Adipose tissue (tissue), 3 donors: Measurements from ENCODE around the gene AKAP8L. TPM values are rescaled to one million over a fixed set of nuclear protein-coding genes. Genes with fewer than 3 reads are reported as not detected.
"Not testable (repeated sequence)": the region's sequence is repeated elsewhere in the genome, so short reads cannot be mapped to it uniquely, and the experiment has no call there.

Source experiments
- H3K27ac ChIP-seq: one replicate; pipeline ENCODE4 v1.5.1; 2013; ENCODE audit warnings: low read depth, low read length
- WGBS, 3 donors: extraction: QIAGEN DNeasy Blood & Tissue Kit; methylation state at CpG; one replicate each; pipeline ENCODE4 v1.1.7; 2013; 5-methylcytosine and 5-hydroxymethylcytosine counted together
- polyA plus RNA-seq, 3 donors: library from polyadenylated mRNA; stranded (reverse); fragments of 200-250 nt; gene quantifications; one replicate each; pipeline ENCODE4 v1.2.3, GENCODE V29; 2013
- donor health status: healthy with polysubstance abuse.
- donor health status: Bipolar disorder and iron deficiency.
- donor health status: healthy.

Gene AKAP8L
- polyA plus RNA-seq, 3 donors, result 40.5 to 79.6 (median 49.9) TPM

DNA sequence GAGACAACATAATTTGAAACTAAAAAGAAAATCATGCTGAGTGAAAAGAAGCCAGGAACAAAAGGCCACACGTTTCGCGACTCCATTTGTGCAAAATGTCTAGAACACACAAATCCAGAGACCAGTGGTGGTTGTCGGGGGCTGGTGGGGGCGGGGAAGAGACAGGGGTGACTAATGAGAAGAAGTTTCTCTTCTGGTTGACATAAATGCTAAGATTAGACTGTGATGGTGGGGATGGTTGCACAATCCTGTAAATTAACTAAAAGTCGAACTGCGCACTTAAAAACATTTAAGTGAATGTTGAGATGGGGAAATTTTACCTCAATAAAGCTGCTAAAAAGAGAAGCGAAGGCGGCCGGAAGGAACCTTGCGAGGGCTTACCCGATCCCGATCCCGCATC, 46.3 kb downstream of the AKAP8L start:
- no peak overlapping the region for H3K27ac ChIP-seq
- 92 to 94% (median 93%) methylated on average over 14 of the region's 14 CpGs for WGBS, 3 donors

DNA sequence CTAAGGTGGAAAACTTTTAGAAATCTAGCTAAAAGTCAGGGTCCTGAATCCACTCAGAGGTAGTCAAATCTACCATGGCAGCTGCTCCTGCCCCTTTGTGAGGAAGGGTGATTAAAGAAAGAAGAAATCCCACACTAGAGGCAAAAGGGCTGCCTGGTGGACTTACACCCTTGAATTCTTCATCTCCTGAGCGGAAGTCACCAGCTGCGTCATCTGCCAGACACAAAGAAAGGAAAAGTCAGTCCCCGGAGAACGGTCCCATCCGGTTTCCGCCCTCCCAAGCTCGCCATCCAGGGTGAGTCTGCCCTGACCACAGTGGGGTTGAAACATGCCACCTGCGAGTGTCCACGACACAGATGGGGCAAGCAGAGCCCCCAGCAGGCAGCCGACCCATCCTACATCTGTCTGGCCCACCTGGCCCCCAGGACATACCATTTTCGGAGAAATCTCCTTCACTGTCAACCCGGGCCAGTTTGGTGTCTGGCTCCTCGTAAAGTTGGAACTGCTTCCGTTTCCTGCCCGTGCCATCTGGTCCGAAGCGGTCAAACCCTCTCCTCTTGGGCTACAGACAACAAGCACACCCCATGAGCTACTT, 46.9 kb downstream of the AKAP8L start:
- no peak overlapping the region for H3K27ac ChIP-seq

DNA sequence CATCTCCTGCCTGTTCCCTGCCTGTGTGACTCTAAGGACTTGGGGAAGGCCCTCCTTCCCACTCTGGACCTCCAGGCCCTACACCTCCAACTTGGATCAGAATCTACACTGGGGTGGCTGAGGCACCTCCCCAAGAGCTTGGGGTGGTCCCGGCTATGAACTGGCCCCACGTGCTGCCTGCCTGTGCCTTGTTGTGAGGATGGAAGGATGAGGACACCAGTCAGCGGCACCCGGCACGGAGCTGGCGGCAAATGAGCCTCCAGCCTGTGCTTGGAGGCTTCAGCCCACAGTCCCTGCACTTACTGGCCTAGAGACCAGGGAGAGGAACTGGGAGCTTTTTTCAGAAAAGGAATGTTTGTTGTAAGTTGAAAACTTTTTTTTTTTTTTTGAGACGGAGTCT, 47.7 kb downstream of the AKAP8L start:
- 94 to 98% (median 98%) methylated on average over 6 to 7 of the region's 7 CpGs for WGBS, 3 donors

More for the DNA sequence above, 46.9 kb downstream of the AKAP8L start:
- 79 to 94% (median 84%) methylated on average over 17 of the region's 17 CpGs for WGBS, 3 donors

DNA sequence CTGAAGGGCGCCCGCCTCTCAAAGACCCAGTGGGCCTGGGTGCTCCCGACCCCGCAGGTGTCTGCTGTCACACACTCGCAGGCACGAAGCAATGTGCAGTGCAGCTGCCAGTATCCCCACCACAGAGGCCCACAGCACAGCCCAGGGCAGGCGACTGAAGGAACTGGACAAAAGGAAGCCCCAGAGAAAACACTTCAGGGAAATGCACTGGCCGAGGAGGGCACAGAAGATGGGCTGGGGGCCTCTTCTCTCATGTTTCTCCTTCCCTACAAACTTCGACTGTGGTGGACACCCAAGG, 49.2 kb downstream of the AKAP8L start:
- H3K27ac ChIP-seq, result no peak overlapping the region
- WGBS, 3 donors, result 94 to 96% (median 95%) methylated on average over 9 of the region's 9 CpGs

More for the DNA sequence above, 47.7 kb downstream of the AKAP8L start:
- H3K27ac ChIP-seq, result no peak overlapping the region

DNA sequence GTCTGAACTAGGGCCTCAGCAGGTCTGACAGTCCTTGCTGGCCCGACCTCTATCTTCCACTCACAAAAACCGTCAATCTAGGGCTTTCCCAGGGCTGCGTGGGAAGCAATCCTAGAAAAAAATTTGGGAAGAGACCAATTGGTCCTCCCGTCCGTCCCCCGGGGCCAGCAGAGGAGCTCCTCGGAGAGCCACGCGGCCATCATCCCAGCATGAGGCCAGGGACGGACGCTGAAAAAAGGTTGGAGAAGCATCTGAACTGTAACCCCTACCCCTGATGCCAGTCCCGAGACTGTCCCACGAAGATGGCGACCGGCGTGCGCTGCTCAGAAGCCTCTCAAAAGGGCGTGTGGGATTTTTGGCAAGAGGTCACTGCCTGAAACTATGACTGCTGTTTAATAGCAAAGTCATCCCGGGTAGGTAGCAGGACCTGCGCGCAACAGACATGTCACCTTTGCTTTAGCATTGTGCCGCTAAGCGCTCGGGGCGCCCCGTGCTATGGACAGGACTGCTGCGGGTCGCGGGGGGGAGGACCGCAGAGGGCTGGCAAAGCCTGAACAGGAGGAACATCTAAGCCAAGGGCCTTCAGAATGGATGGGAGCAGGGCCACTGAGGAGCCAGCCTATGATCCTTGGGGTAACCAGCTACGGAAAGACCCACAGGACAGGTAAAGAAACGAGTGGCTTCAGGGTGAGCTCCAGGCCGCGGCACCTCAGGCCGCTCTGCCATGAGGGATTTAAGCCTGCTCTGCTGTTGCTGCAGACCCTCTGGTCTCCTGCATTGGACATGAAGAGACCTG, 49.8 kb downstream of the AKAP8L start:
- 87 to 94% (median 91%) methylated on average over 35 of the region's 35 CpGs for WGBS, 3 donors
- H3K27ac ChIP-seq, result no peak overlapping the region

DNA sequence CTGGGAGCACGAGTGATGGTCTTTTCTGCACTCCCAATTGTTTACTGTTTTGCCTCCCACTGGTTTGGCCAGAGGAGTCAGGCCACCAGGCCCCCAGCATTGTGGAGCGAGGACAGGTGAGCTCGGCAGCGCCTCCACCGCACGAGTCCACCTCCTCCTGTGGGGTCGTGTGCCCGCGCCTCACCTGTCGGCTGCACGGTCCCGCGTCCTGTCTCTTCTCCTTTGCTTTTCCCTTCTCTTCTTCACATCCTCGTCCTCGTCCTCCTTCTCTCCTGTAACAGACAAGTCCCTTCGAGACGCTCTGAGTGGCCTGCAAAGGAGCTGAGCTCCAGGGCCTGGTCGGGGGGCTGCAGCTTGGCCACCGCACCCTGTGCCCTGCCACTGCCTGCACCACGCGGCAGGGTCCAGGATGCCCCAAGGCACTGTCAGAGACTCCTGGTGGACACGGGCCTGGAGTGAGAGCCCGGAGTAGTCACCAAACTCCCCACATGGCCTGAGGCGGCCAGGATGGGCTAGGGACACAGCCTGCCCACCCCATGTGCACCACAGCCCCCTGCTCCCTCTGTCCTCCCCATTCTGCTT, 50.6 kb downstream of the AKAP8L start:
- 94 to 95% (median 95%) methylated on average over 22 to 24 of the region's 24 CpGs for WGBS, 3 donors
- no peak overlapping the region for H3K27ac ChIP-seq

DNA sequence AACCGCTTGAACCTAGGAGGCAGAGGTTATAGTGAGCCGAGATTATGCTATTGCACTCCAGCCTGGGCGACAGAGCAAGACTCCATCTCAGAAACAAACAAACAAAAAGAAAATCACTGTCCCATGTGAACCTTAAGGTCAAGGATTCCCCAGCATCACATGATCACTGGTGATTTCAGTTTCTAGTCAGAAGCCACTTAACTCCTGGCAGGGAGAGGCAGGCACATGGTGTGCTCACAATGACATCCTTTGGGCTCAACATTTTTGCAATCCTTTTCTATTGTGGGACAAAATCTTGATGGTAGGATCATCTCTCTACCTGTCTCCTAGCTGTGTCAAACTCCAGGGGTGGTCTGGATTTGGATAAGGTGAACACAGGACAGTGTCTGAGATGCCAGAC, 51.3 kb downstream of the AKAP8L start:
- no peak overlapping the region for H3K27ac ChIP-seq
- 81 to 94% (median 89%) methylated on average over 3 of the region's 3 CpGs for WGBS, 3 donors

DNA sequence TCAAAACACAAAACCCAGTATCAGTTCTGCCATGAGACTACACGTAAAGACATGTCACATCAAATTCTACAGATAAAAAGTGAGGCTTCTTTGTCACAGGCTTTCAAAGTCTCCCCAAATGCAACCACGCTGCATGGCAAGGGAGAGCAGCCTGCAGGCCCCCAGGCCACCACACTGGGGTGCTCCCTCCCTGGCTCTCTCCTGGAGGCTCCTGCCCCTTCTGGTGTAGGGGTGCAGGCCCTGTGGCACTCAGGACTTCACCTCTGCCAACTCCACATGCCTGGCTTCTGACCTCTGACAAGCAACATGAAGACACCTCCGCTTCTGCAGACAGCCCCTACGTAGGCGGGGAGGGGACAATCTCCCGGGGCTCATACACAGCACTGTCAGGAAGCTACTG, 53.5 kb downstream of the AKAP8L start:
- WGBS, 3 donors, result 94 to 96% (median 95%) methylated on average over 6 of the region's 6 CpGs
- H3K27ac ChIP-seq, result no peak overlapping the region

DNA sequence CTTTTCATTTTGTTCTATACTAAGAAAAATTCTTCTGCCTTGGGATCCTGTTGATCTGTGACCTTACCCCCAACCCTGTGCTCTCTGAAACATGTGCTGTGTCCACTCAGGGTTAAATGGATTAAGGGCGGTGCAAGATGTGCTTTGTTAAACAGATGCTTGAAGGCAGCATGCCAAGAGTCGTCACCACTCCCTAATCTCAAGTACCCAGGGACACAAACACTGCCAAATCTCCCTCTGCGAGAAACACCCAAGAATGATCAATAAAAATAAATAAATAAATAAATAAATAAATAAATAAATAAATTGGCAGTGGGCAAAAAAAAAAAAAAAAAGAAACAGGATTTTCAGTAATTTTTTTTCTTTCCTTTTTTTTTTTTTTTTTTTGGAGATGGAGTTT, 55.0 kb downstream of the AKAP8L start:
- WGBS, 3 donors, result 36 to 64% (median 58%) methylated on average over 3 of the region's 3 CpGs
- not testable (repeated sequence) for H3K27ac ChIP-seq

DNA sequence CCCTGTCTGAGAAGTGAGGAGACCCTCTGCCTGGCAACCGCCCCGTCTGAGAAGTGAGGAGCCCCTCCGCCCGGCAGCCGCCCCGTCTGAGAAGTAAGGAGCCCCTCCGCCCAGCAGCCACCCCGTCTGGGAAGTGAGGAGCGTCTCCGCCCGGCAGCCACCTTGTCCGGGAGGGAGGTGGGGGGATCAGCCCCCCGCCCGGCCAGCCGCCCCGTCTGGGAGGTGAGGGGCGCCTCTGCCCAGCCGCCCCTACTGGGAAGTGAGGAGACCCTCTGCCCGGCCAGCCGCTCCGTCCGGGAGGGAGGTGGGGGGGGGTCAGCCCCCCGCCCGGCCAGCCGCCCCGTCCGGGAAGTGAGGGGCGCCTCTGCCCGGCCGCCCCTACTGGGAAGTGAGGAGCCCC, 55.7 kb downstream of the AKAP8L start:
- not testable (repeated sequence) for H3K27ac ChIP-seq
- WGBS, 3 donors, result 95 to 97% (median 96%) methylated on average over 4 to 27 of the region's 30 CpGs

DNA sequence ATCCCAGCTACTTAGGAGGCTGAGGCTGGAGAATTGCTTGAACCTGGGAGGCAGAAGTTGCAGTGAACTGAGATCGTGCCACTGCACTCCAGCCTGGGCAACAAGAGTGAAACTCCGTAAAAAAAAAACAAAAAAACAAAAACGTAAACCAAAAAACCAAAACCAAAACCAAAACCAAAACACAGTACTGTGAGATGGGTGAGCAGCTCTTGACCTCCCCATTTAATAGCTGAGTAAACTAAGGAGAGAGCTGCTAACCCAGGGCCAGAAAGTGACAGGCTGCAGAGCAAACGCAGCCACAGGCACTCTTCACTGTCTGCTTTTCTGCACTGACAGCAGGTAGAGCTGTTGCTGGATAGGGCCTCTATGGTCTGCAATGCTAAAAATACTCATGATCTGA, 58.8 kb downstream of the AKAP8L start:
- 79 to 86% (median 81%) methylated on average over 4 of the region's 4 CpGs for WGBS, 3 donors

DNA sequence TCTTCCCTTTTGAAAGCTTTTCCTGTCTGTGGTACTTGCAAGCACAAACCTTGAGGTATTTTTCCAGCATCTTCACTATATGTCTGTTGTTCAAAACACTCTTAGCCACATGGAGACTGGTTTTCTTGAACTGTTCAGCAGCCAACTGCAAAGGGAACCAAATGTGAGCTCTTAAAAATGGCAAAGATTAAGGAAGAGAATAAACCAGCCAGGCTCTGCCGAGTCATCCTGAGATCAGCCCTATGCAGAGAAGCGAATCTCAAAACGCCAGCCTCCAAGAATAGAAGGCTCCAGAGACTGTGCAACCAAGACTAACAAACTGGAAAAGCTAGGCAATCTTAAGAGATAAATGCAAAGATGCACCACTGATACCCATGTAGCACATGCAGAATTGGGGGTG, 59.9 kb downstream of the AKAP8L start:
- H3K27ac ChIP-seq, result no peak overlapping the region
- WGBS, 3 donors, result 72 to 89% (median 78%) methylated on average over 3 of the region's 3 CpGs

More for the DNA sequence above, 58.8 kb downstream of the AKAP8L start:
- not testable (repeated sequence) for H3K27ac ChIP-seq

DNA sequence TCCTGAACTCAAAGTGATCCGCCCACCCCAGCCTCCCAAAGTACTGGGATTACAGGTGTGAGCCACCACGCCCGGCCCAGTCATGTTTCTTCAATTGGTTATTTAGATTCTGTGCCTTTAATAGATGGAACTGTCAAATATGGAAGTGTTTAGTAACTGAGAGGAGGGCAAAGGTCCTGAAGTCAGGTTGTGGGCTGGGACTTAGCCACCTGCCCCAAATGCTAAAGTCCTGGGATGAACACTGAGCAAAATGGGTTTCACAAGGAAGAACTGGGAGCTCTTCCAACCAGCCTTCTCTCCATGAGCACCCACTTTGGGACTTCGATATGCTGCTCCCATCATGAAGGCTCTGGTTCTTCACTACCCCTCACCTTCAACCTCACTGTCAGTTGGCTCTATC, 60.9 kb downstream of the AKAP8L start:
- WGBS, 3 donors, result 97 to 98% (median 98%) methylated on average over 4 of the region's 4 CpGs

DNA sequence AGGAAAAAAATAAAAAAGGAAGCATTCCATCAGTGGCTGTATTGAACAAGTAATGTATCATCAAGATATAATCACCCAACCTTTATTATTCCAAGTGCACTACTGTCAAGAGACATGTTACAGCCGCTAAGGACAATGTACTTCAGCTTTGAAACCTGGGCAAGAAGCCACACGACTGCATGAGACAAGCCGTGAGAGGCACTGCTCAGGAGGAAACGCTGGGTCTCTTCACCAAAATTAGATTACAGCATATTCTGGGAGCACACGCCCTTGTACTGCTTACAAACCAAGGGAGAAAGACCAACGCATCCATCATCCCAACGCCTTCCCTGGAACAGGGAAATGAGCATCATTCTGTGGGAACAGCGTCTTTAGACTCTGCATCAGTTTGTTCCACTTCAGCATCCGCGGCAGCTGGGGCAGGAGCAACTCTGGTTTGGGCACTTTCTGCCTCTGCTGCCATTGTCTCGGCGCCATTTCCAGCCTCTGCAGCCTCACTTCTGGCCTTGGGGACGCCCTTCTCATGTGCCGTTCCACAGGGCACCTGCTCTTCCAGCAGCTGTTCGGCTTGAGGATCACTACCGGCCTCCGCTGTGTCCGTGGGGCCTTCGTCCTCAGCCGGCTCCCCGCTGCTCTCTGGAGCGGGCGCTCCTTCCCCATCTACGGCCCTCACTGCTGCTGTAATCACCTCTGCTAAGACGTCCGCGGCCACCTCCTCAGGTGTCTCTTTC, 64.1 kb downstream of the AKAP8L start:
- no peak overlapping the region for H3K27ac ChIP-seq
- 85 to 86% (median 86%) methylated on average over 27 of the region's 27 CpGs for WGBS, 3 donors

More for the DNA sequence above, 60.9 kb downstream of the AKAP8L start:
- no peak overlapping the region for H3K27ac ChIP-seq

DNA sequence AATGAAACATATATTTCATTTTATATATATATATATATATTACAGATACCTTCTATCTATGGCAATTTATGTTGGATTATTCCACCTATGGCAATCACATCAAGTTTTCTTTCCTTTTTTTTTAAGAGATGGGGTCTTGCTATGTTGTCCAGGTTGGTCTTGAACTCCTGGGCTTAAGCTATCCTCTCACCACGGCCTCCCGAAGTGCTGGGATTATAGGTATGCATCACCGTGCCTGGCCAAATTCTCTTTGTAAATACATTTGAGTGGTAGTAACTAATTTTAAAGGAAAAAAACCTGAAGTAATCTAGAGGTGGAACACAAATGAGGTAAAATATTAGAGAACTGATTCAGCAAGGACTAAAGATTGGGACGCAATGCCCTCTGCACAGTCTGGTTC, 64.9 kb downstream of the AKAP8L start:
- no peak overlapping the region for H3K27ac ChIP-seq
- 49 to 84% (median 81%) methylated on average over 4 of the region's 4 CpGs for WGBS, 3 donors

DNA sequence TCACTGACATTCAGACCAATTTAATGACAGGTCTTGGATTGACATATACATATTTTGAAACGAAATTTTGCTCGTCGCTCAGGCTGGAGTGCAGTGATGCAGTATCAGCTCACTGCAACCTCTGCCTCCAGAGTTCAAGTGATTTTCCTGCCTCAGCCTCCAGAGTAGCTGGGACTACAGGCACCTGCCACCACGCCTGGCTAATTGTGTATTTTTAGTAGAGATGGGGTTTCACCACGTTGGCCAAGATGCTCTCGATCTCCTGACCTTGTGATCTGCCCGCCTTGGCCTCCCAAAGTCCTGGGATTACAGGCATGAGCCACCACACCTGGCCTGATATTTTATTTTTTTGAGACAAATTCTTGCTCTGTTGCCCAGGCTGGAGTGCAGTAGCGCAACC, 66.3 kb downstream of the AKAP8L start:
- WGBS, 3 donors, result 90 to 93% (median 92%) methylated on average over 8 of the region's 8 CpGs
- not testable (repeated sequence) for H3K27ac ChIP-seq

DNA sequence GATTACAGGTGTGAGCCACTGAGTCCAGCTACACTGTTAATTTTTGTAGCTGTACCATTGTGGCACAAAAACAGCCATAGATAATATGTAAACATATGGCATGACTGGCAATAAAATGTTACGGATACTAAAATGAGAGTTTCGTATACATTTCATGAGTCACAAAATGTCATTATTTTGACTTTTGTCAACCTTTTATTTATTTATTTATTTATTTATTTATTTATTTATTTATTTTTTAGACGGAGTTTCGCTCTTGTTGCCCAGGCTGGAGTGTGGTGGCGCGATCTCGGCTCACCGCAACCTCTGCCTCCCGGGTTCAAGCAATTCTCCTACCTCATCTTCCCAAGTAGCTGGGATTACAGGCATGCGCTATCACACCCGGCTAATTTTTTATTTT, 77.5 kb downstream of the AKAP8L start:
- not testable (repeated sequence) for H3K27ac ChIP-seq
- WGBS, 3 donors, result 96 to 98% (median 97%) methylated on average over 11 of the region's 11 CpGs

DNA sequence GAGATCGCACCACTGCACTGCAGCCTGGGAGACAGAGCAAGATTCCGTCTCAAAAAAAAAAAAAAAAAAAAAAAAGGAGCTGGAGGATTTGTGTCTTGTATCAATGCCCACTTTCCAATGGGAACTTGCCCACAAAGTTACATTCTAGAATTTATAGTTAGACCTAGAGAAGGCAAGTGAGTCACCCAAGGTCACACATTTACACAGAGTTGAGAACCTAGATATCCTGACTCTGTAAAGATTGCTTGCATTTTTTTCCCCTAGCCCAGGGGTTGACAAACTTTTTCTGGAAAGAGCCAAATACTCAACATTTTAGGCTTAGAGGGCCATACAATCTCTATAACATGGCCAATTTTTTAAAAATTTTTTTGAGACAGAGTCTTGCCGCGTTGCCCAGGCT, 78.7 kb downstream of the AKAP8L start:
- H3K27ac ChIP-seq, result no peak overlapping the region
- WGBS, 3 donors, result 97 to 100% (median 100%) methylated on average over 3 to 4 of the region's 4 CpGs

DNA sequence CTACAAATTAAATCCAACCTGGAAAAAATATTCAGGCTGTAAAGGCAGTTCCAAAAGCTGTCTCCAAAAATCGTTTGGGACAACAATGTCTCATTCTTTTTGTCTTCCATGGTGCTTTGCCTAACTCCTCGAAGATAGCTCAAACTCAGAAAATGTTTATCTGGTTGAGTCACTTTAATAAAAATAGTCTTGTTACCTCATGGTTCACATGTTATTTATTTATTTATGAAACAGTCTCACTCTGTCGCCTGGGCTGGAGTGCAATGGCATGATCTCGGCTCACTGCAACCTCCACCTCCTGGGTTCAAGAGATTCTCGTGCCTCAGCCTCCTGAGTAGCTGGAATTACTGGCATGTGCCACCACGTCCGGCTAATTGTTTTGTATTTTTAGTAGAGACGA, 81.6 kb downstream of the AKAP8L start:
- 78 to 82% (median 78%) methylated on average over 8 of the region's 8 CpGs for WGBS, 3 donors
- H3K27ac ChIP-seq, result no peak overlapping the region
